ENCODE results near the gene GPC4.

- TF ChIP-seq, protein P1, sequence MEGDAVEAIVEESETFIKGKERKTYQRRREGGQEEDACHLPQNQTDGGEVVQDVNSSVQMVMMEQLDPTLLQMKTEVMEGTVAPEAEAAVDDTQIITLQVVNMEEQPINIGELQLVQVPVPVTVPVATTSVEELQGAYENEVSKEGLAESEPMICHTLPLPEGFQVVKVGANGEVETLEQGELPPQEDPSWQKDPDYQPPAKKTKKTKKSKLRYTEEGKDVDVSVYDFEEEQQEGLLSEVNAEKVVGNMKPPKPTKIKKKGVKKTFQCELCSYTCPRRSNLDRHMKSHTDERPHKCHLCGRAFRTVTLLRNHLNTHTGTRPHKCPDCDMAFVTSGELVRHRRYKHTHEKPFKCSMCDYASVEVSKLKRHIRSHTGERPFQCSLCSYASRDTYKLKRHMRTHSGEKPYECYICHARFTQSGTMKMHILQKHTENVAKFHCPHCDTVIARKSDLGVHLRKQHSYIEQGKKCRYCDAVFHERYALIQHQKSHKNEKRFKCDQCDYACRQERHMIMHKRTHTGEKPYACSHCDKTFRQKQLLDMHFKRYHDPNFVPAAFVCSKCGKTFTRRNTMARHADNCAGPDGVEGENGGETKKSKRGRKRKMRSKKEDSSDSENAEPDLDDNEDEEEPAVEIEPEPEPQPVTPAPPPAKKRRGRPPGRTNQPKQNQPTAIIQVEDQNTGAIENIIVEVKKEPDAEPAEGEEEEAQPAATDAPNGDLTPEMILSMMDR (IDR thresholded peaks at IDR 0.05; ENCODE audit: insufficient read depth, low read depth, low read length) = no peak
- no peak for TF ChIP-seq EZH2 (IDR thresholded peaks at IDR 0.05; ENCODE audit: insufficient read depth, low read length)
Measured at GRCh38 chrX:133273180-133273579, 142.1 kb downstream of the GPC4 start.

All from astrocyte (in vitro differentiated cells and primary cell).